Ishikawa (cell line): ENCODE measurements around the gene CPN2.
A peak's percentile ranks its signal among the peaks of the same experiment; 100 is the strongest.

ENCODE experiments used
- CEBPB ChIP-seq: IDR thresholded peaks from 2 replicates; pipeline ENCODE4 v1.6.1; 2012
- CREB1 ChIP-seq: IDR thresholded peaks from 2 replicates; pipeline ENCODE4 v1.6.1; 2012; ENCODE audit warnings: low read depth
- EGR1 ChIP-seq: IDR thresholded peaks from 2 replicates; pipeline ENCODE4 v1.6.1; 2012
- EP300 ChIP-seq: IDR thresholded peaks from 2 replicates; pipeline ENCODE4 v1.6.1; 2012; ENCODE audit warnings: borderline replicate concordance
- FOXM1 ChIP-seq: IDR thresholded peaks from 2 replicates; pipeline ENCODE4 v1.6.1; 2012; ENCODE audit warnings: low read depth, borderline replicate concordance
- MAX ChIP-seq: IDR thresholded peaks from 2 replicates; pipeline ENCODE4 v1.6.1; 2012
- NFIC ChIP-seq: IDR thresholded peaks from 2 replicates; pipeline ENCODE4 v1.6.1; 2012
- RAD21 ChIP-seq: IDR thresholded peaks from 2 replicates; pipeline ENCODE4 v1.6.1; 2012; ENCODE audit warnings: low read depth
- TAF1 ChIP-seq: IDR thresholded peaks from 2 replicates; pipeline ENCODE4 v1.6.1; 2012; ENCODE audit warnings: low read depth, mild to moderate bottlenecking
- TCF12 ChIP-seq: IDR thresholded peaks from 2 replicates; pipeline ENCODE4 v1.6.1; 2012; ENCODE audit warnings: low read depth
- TEAD4 ChIP-seq: IDR thresholded peaks from 2 replicates; pipeline ENCODE4 v1.6.1; 2012
- YY1 ChIP-seq: IDR thresholded peaks from 2 replicates; pipeline ENCODE4 v1.6.1; 2012; ENCODE audit warnings: low read depth
- ZBTB7A ChIP-seq: IDR thresholded peaks from 2 replicates; pipeline ENCODE4 v1.6.1; 2012; ENCODE audit warnings: low read depth
- TF ChIP-seq, protein P1 (sequence below): IDR thresholded peaks from 2 replicates; pipeline ENCODE4 v1.6.1; 2012
- TF ChIP-seq, protein P2 (sequence below): IDR thresholded peaks from 2 replicates; pipeline ENCODE4 v1.6.1; 2012; ENCODE audit warnings: low read depth, mild to moderate bottlenecking

Gene CPN2

GRCh38 chr3:194300382-194300758 is 50.8 kb downstream of the CPN2 start:
- TF ChIP-seq NFIC, result 0 out of 2 replicates have a peak, but pooled peaks have one; percentile 6
- TF ChIP-seq FOXM1, result no peak
- TF ChIP-seq TCF12, result 0 out of 2 replicates have a peak, but pooled peaks have one; percentile 35
- peak; percentile 99 for TF ChIP-seq CEBPB

DNA sequence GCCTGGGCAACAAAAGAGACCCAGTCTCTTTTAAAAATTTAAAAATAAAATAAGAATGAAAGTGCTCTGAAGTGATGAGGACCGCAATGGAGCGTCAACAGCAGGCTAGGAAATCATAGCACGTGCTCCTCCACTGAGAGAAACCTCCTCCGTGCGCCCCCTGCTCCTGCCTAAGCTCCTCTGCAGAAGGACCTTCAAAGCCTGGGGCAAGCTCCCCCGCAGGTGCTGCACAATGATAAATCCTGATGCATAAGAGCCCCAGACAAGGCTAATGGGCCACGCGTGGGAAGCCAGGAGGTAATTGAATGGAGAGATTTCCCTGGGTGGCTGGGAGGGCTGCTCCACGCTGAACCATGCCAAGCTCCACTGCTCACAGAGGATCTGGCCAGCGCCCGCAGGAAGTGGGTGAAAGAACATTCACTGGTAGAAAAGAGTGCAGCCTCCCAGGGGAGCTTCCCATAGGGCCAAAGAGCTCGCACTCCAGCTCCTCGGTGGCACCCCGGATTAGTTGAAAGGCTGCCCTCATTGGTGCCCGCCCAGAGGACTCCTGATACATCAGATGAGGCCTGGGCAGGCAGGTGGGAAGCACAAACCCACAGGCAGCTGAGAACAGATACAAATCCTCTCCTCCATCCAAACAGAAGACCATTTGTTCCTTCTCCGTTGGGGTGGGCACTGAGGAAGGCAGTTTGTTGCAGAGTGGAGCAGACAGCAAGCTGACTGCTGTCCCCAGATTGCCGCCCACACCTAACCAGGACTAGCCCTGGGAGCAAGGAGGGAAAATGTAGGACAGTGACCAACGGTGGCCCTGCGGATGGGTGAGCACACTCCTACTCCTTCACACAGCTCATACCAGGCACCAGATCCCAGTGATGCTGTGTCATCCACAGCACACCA is 52.5 kb downstream of the CPN2 start:
- TF ChIP-seq MAX, result peak; percentile 48
- TF ChIP-seq FOXM1, result no peak
- TF ChIP-seq ZBTB7A, result no peak
- no peak for TF ChIP-seq CREB1
- TF ChIP-seq CEBPB, result no peak
- no peak for TF ChIP-seq YY1
- TF ChIP-seq, protein P1, sequence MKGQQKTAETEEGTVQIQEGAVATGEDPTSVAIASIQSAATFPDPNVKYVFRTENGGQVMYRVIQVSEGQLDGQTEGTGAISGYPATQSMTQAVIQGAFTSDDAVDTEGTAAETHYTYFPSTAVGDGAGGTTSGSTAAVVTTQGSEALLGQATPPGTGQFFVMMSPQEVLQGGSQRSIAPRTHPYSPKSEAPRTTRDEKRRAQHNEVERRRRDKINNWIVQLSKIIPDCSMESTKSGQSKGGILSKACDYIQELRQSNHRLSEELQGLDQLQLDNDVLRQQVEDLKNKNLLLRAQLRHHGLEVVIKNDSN, result no peak
- TF ChIP-seq TCF12, result peak; percentile 57
- no peak for TF ChIP-seq NFIC
- no peak for TF ChIP-seq EP300
- TF ChIP-seq RAD21, result no peak

DNA sequence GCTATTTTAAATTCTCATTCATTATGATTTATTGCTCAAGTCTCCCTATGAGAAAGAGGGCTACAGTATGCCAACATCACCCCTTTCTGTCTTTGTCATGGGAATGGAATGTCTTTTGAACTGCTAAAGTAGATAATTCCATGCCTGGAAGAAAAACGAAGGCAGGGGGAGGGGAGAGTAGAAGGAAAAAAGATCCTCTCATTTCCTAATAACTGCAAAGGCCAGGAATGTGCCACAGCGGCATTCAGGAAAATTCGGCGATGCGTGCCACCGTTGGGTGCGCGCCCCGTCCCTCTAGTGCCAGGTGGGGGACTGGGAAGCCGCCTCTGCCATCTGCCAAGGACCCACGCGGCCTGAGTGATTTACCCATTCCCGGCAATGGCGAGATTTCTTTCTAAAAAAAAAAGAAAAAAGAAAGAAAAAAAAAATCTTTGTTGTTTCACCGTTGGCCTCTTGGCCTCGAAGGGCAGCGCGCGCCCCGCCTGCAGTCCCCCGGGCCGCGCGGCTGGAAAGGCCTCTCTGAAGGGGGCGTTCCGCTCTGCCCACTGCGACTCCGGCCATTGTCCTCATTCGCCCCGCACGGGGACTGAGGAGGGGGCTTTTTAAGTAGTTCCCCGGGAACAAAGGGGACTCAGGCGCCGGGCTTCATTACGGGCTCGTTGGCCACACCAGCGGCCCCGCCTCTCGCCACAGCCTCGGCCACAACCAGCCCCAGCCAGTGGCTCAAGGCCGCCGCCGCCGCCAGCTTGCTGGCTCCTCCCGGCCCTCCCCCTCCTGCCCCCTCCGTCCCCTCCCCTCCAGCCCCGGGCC is 54.5 kb downstream of the CPN2 start:
- TF ChIP-seq FOXM1 (peak; percentile 94), CREB1 (peak; percentile 11; the same call in 1 of the 2 replicates), MAX (peak; percentile 93), EP300 (peak; percentile 97), RAD21 (peak; percentile 1; the same call in 1 of the 2 replicates), EGR1 (peak; percentile 32; the same call in 1 of the 2 replicates), ZBTB7A (peak; percentile 97), TEAD4 (peak; percentile 99), YY1 (peak; percentile 70), TAF1 (no peak; the same call in 1 of the 2 replicates), NFIC (peak; percentile 97), TCF12 (peak; percentile 96), CEBPB (peak; percentile 88)
- TF ChIP-seq, protein P1, result peak; percentile 12; the same call in 1 of the 2 replicates
- TF ChIP-seq, protein P2, sequence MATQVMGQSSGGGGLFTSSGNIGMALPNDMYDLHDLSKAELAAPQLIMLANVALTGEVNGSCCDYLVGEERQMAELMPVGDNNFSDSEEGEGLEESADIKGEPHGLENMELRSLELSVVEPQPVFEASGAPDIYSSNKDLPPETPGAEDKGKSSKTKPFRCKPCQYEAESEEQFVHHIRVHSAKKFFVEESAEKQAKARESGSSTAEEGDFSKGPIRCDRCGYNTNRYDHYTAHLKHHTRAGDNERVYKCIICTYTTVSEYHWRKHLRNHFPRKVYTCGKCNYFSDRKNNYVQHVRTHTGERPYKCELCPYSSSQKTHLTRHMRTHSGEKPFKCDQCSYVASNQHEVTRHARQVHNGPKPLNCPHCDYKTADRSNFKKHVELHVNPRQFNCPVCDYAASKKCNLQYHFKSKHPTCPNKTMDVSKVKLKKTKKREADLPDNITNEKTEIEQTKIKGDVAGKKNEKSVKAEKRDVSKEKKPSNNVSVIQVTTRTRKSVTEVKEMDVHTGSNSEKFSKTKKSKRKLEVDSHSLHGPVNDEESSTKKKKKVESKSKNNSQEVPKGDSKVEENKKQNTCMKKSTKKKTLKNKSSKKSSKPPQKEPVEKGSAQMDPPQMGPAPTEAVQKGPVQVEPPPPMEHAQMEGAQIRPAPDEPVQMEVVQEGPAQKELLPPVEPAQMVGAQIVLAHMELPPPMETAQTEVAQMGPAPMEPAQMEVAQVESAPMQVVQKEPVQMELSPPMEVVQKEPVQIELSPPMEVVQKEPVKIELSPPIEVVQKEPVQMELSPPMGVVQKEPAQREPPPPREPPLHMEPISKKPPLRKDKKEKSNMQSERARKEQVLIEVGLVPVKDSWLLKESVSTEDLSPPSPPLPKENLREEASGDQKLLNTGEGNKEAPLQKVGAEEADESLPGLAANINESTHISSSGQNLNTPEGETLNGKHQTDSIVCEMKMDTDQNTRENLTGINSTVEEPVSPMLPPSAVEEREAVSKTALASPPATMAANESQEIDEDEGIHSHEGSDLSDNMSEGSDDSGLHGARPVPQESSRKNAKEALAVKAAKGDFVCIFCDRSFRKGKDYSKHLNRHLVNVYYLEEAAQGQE, result peak; percentile 6

- TF ChIP-seq MAX, result 0 out of 2 replicates have a peak, but pooled peaks have one; percentile 1
- no peak for TF ChIP-seq FOXM1
- no peak for TF ChIP-seq RAD21
- no peak for TF ChIP-seq EP300
- no peak for TF ChIP-seq CREB1
- no peak for TF ChIP-seq EGR1
- TF ChIP-seq, protein P2, result no peak
- TF ChIP-seq, protein P1, result no peak
- no peak for TF ChIP-seq ZBTB7A
- no peak for TF ChIP-seq CEBPB
- no peak; the same call in 1 of the 2 replicates for TF ChIP-seq TEAD4
- TF ChIP-seq TAF1, result no peak
- TF ChIP-seq TCF12, result 0 out of 2 replicates have a peak, but pooled peaks have one; percentile 24
- no peak for TF ChIP-seq NFIC
- no peak for TF ChIP-seq YY1
These were observed 56.3 kb downstream of the CPN2 start for GRCh38 chr3:194294895-194295214.
